Lung (tissue), 12 donors: ENCODE results near the gene CWC22. TPM values are rescaled to one million over a fixed set of nuclear protein-coding genes. Genes with fewer than 3 reads are reported as not detected.

Source experiments
- ATAC-seq: fragments of 200-7000 bp; cut with Tn5 transposase; one replicate; pipeline ENCODE4 v1.9.1; 2020; ENCODE audit warnings: moderate number of reproducible peaks; ENCODE audit not compliant: insufficient read depth, low FRiP score
- DNase-seq, 3 donors: peaks; one replicate each; pipeline ENCODE4 v3.0.0-alpha.2; 2013 to 2017
- H3K27ac ChIP-seq, 2 donors: one replicate each; pipeline ENCODE4 v1.5.1; 2013; ENCODE audit warnings: mild to moderate bottlenecking in 2 of 2, moderate library complexity in 2 of 2, control low read depth in 1 of 2, inconsistent platforms in 1 of 2, low read depth in 1 of 2, low read length in 1 of 2
- H3K27me3 ChIP-seq, 3 donors: one replicate each; pipeline ENCODE4 v1.5.1; 2013; ENCODE audit warnings: low read length in 2 of 3; ENCODE audit not compliant: control insufficient read depth in 3 of 3, insufficient read depth in 3 of 3
- H3K36me3 ChIP-seq, 4 donors: one replicate each; pipeline ENCODE4 v1.5.1; 2013; ENCODE audit warnings: low read length in 4 of 4, mild to moderate bottlenecking in 1 of 4, moderate library complexity in 1 of 4; ENCODE audit not compliant: control insufficient read depth in 4 of 4, insufficient read depth in 4 of 4
- H3K4me1 ChIP-seq, 5 donors: one replicate each; pipeline ENCODE4 v1.5.1; 2013; ENCODE audit warnings: low read length in 5 of 5, mild to moderate bottlenecking in 2 of 5, moderate library complexity in 1 of 5; ENCODE audit not compliant: control insufficient read depth in 5 of 5, insufficient read depth in 5 of 5
- H3K4me3 ChIP-seq: one replicate; pipeline ENCODE4 v1.5.1; 2013; ENCODE audit warnings: mild to moderate bottlenecking, control low read depth, moderate library complexity
- H3K9ac ChIP-seq, 2 donors: one replicate each; pipeline ENCODE4 v1.5.1; 2013; ENCODE audit warnings: low read length in 2 of 2, control low read depth in 1 of 2; ENCODE audit not compliant: insufficient read depth in 1 of 2
- H3K9me3 ChIP-seq, 4 donors: one replicate each; pipeline ENCODE4 v1.5.1; 2013; ENCODE audit warnings: low read length in 3 of 4, mild to moderate bottlenecking in 1 of 4, moderate library complexity in 1 of 4; ENCODE audit not compliant: control insufficient read depth in 4 of 4, insufficient read depth in 3 of 4
- CTCF ChIP-seq: IDR thresholded peaks from 2 replicates; pipeline ENCODE4 v1.5.1; 2012; ENCODE audit warnings: mild to moderate bottlenecking; ENCODE audit errors: control extremely low read depth, extremely low read depth
- WGBS, 2 donors: extraction: QIAGEN DNeasy Blood & Tissue Kit; methylation state at CpG; one replicate each; pipeline ENCODE4 v1.1.7; 2013; 5-methylcytosine and 5-hydroxymethylcytosine counted together
- polyA plus RNA-seq, 2 donors: library from polyadenylated mRNA; stranded (reverse); fragments of 200-250 nt; gene quantifications; one replicate each; pipeline ENCODE4 v1.2.1, GENCODE V29; 2013
- total RNA-seq, 2 donors: library from RNA; depleted of rRNA in 1 of 2; stranded (reverse); fragments of >200 nt in 1 of 2; gene quantifications; one replicate each; pipeline ENCODE4 v1.2.1, GENCODE V29; 2014 to 2021
- donor health status: control.
- donor health status: control.
- donor health status: Bipolar disorder and iron deficiency.
- donor health status: healthy.
- donor health status: DM: yes; HTN: yes; CAD: no.

CWC22 gene
- total and polyA plus RNA-seq, 4 donors = 8.7 to 28.9 (median 12.4) TPM

DNA sequence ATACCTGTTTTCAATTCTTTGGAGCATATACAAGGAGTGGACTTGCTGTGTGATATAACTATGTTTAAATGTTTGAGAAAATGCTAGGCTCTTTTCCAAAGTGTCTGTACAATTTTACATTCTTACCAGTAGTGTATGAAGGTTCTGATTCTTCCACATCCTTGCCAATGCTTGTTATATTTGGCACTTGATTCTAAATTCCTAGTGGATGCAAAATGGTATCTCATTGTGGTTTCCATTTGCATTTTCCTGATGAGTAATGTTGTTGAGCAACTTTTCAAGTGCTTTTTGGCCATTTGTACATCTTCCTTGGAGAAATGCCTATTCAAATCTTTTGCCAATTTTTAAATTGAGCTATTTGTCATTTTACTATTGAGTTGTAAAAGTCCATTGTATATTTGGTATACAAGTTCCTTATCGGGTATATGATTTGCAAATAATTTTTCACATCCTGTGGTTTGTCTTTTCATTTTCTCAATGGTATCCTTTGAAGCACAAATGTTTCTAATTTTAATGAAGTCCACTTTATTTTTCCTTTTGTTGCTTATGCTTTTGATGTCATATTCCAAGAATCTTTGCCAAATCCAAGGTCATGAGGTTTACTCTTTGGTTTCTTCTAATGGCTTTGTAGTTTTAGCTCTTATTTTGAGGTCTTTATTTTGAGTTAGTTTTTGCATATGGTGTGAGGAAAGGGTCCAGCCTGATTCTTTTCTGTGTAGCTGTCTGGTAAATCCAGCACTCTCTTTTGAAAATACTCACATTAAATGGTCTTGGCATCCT is 33.2 kb upstream of the CWC22 start:
- Histone ChIP-seq H3K9me3 (no peaks in the 10 kb centered on the region), H3K4me3 (no peak overlapping the region), H3K27me3 (no peaks in the 10 kb centered on the region), H3K27ac (no peak overlapping the region), H3K9ac (no peak overlapping the region), H3K4me1 (no peaks in the 10 kb centered on the region), H3K36me3 (no peaks in the 10 kb centered on the region)
- no peak for TF ChIP-seq CTCF
- 72 to 80% methylated on average over 1 of the region's 1 CpG for WGBS, 2 donors
- ATAC-seq (no peak), DNase-seq (peak in 1 of 3 donors; percentile 13)

GRCh38 chr2:180038997-180039396 is 31.9 kb upstream of the CWC22 start:
- no peak for ATAC-seq
- Histone ChIP-seq H3K4me1 (no peaks in the 10 kb centered on the region), H3K27me3 (no peaks in the 10 kb centered on the region), H3K27ac (no peak overlapping the region), H3K9ac (no peak overlapping the region), H3K4me3 (no peak overlapping the region), H3K9me3 (no peaks in the 10 kb centered on the region), H3K36me3 (no peaks in the 10 kb centered on the region)
- no peak for DNase-seq
- TF ChIP-seq CTCF = no peak
- 71 to 73% methylated on average over 2 of the region's 2 CpGs for WGBS, 2 donors

DNA sequence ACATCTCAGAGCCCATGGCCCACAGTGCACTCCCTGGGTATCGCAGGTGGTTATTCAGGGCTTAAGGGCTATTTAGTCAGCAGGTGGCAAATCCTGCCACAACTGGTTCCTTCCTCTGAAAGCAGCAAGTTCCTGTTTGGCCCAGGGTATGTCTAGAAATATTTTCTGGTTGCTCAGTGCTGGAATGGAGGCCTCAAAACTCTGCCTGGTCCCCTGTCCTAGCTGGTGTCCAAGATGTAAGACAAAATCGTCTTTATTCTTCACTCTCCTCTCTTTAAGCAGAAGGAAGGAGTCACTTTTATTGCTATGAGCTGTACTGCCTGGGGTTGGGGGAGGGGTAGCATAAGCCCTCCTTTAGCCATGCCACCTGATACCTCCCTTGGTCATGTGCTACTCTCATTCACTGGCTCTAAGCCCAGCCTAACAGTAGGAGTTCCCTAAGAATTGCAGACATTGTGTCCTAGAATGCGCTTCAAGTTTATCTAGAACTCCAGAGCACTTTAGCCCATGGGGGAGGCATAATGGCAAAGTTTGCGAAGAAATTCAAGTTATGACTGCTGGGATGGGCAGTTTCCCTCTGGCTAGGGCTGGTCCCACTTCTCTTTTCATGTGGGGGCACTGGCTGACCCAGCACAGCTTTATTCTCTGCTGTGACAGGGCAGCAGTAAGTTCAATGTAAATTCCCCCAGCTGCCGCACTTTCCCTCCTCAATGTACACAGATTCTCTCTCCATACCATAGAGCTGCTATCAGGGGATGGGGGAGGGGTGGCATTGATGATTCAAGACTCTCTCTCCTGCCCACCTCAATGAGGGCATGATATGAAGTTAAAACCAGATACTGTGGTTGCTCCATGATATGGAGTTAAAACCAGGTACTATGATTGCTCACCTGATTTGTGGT is 27.1 kb upstream of the CWC22 start:
- no peak for TF ChIP-seq CTCF
- Histone ChIP-seq H3K9me3 (no peaks in the 10 kb centered on the region), H3K9ac (no peak overlapping the region), H3K4me1 (no peaks in the 10 kb centered on the region), H3K36me3 (no peaks in the 10 kb centered on the region), H3K27me3 (no peaks in the 10 kb centered on the region), H3K4me3 (no peak overlapping the region), H3K27ac (no peak overlapping the region)
- DNase-seq (peak in 1 of 3 donors; percentile 56), ATAC-seq (peak; percentile 27)
- WGBS, 2 donors = 66 to 77% methylated on average over 5 of the region's 5 CpGs
